ENCODE data around the gene PSMC3. TPM values are rescaled to one million over a fixed set of nuclear protein-coding genes. Genes with fewer than 3 reads are reported as not detected.
A peak's percentile ranks its signal among the peaks of the same experiment; 100 is the strongest.

PSMC3 gene
- total and polyA plus RNA-seq, 2 of the 13 experiments (the other 11 are each of a cell fraction or from before 2014, with no cell fraction given): 75.8 to 214 TPM

DNA sequence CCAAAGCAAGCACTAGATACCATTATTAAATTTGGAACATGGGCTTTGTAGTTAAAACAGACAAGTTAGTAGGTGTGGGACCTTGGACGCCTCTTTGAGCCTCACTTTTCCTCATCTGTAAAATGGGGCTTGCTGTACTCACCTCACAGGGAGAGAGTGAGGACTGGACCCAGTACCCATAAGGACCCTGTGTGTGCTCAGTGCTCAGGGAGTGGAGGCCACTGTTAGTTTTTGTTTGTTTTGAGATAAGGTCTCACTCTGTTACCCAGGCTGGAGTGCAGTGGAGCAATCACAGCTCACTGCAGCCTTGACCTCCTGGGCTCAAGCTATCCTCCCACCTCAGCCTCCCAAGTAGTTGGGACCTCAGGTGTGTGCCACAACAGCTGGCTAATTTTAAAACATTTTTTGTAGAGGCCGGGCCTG lies 13.8 kb upstream of the PSMC3 start (continued):
- TF ChIP-seq ZNF329 (CRISPR knock-in tag; IDR thresholded peaks at IDR 0.05; ENCODE audit: low read depth): no peak
- TF ChIP-seq PAWR (CRISPR knock-in tag; IDR thresholded peaks at IDR 0.05; ENCODE audit: borderline replicate concordance): no peak
- no peak for TF ChIP-seq FOSL2 (CRISPR knock-in tag; IDR thresholded peaks at IDR 0.05)
- TF ChIP-seq ZNF616 (CRISPR knock-in tag; IDR thresholded peaks at IDR 0.05; ENCODE audit: low read depth): no peak
- TF ChIP-seq, protein P1, sequence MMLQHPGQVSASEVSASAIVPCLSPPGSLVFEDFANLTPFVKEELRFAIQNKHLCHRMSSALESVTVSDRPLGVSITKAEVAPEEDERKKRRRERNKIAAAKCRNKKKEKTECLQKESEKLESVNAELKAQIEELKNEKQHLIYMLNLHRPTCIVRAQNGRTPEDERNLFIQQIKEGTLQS (CRISPR knock-in tag; IDR thresholded peaks at IDR 0.05): no peak
- no peak for TF ChIP-seq ZFAT (CRISPR knock-in tag; conservative IDR thresholded peaks at IDR 0.05)
- no peak for TF ChIP-seq NKX3-1 (CRISPR knock-in tag; IDR thresholded peaks at IDR 0.05)
- no peak for TF ChIP-seq YY1 (IDR thresholded peaks at IDR 0.05; ENCODE audit: insufficient read depth, insufficient replicate concordance, low read depth, low read length)
- TF ChIP-seq ZNF264 (CRISPR knock-in tag; IDR thresholded peaks at IDR 0.05): peak; percentile 31; the same call in 1 of the 2 replicates
- no peak for TF ChIP-seq REL (CRISPR knock-in tag; conservative IDR thresholded peaks at IDR 0.05)
- TF ChIP-seq ZBTB7A (CRISPR knock-in tag; IDR thresholded peaks at IDR 0.05): no peak
- TF ChIP-seq ZNF780A (CRISPR knock-in tag; IDR thresholded peaks at IDR 0.05): no peak
- TF ChIP-seq NFIB (CRISPR knock-in tag; IDR thresholded peaks at IDR 0.05; ENCODE audit: borderline replicate concordance): no peak
- no peak for TF ChIP-seq ARNT2 (CRISPR knock-in tag; IDR thresholded peaks at IDR 0.05; ENCODE audit: low read depth)
- TF ChIP-seq, protein P2, sequence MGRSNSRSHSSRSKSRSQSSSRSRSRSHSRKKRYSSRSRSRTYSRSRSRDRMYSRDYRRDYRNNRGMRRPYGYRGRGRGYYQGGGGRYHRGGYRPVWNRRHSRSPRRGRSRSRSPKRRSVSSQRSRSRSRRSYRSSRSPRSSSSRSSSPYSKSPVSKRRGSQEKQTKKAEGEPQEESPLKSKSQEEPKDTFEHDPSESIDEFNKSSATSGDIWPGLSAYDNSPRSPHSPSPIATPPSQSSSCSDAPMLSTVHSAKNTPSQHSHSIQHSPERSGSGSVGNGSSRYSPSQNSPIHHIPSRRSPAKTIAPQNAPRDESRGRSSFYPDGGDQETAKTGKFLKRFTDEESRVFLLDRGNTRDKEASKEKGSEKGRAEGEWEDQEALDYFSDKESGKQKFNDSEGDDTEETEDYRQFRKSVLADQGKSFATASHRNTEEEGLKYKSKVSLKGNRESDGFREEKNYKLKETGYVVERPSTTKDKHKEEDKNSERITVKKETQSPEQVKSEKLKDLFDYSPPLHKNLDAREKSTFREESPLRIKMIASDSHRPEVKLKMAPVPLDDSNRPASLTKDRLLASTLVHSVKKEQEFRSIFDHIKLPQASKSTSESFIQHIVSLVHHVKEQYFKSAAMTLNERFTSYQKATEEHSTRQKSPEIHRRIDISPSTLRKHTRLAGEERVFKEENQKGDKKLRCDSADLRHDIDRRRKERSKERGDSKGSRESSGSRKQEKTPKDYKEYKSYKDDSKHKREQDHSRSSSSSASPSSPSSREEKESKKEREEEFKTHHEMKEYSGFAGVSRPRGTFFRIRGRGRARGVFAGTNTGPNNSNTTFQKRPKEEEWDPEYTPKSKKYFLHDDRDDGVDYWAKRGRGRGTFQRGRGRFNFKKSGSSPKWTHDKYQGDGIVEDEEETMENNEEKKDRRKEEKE (IDR thresholded peaks at IDR 0.05): no peak
- TF ChIP-seq WIZ (CRISPR knock-in tag; IDR thresholded peaks at IDR 0.05): no peak
- TF ChIP-seq NR1H2 (CRISPR knock-in tag; IDR thresholded peaks at IDR 0.05; ENCODE audit: borderline replicate concordance, low read depth): no peak
- TF ChIP-seq FOXO1 (CRISPR knock-in tag; IDR thresholded peaks at IDR 0.05): no peak
- TF ChIP-seq PBX3 (CRISPR knock-in tag; IDR thresholded peaks at IDR 0.05; ENCODE audit: borderline replicate concordance): no peak
- peak; percentile 88; the same call in 1 of the 2 replicates for TF ChIP-seq CHD4 (IDR thresholded peaks at IDR 0.05; ENCODE audit: borderline replicate concordance, low read length)
- TF ChIP-seq ZNF652 (CRISPR knock-in tag; IDR thresholded peaks at IDR 0.05; ENCODE audit: borderline replicate concordance, low read depth): no peak
- peak; percentile 52; the same call in 1 of the 2 replicates for TF ChIP-seq ZNF263 (CRISPR knock-in tag; IDR thresholded peaks at IDR 0.05)
- no peak for TF ChIP-seq NBN (conservative IDR thresholded peaks at IDR 0.05)
- no peak for TF ChIP-seq DMAP1 (CRISPR knock-in tag; IDR thresholded peaks at IDR 0.05)
- TF ChIP-seq ZNF878 (CRISPR knock-in tag; IDR thresholded peaks at IDR 0.05): no peak
- TF ChIP-seq RFX1 (IDR thresholded peaks at IDR 0.05): no peak
- TF ChIP-seq ZMYM3 (CRISPR knock-in tag; IDR thresholded peaks at IDR 0.05): peak; percentile 100
